Neural crest cell (in vitro differentiated cells): Measurements from ENCODE around the gene ARHGAP4. TPM values are rescaled to one million over a fixed set of nuclear protein-coding genes. Genes with fewer than 3 reads are reported as not detected.

Experiments
- DNase-seq: peaks from one replicate; pipeline ENCODE4 v3.0.0; 2021; ENCODE audit warnings: low read depth, mixed read lengths, low spot score
- H3K27ac Mint-ChIP-seq: one replicate; pipeline ENCODE4 v1.8.0; 2021; ENCODE audit warnings: mild to moderate bottlenecking, mixed read lengths; ENCODE audit not compliant: unreplicated experiment
- H3K27me3 Mint-ChIP-seq: 2 replicates; pipeline ENCODE4 v1.8.0; 2021; ENCODE audit warnings: low read depth, mild to moderate bottlenecking, mixed read lengths
- H3K36me3 Mint-ChIP-seq: 2 replicates; pipeline ENCODE4 v1.8.0; 2021; ENCODE audit warnings: low read depth, mild to moderate bottlenecking, mixed read lengths
- H3K4me1 Mint-ChIP-seq: 2 replicates; pipeline ENCODE4 v1.8.0; 2021; ENCODE audit warnings: mixed read lengths
- H3K4me3 Mint-ChIP-seq: one replicate; pipeline ENCODE4 v1.8.0; 2021; ENCODE audit warnings: mild to moderate bottlenecking, mixed read lengths
- H3K9me3 Mint-ChIP-seq: 2 replicates; pipeline ENCODE4 v1.8.0; 2021; ENCODE audit warnings: mixed read lengths
- CTCF ChIP-seq: fragments of 200-600 bp; sonication (generic); conservative IDR thresholded peaks from 2 replicates; pipeline ENCODE4 v1.5.0; 2021; ENCODE audit warnings: antibody characterized with exemption, mild to moderate bottlenecking
- total RNA-seq: library from RNA; stranded (reverse); gene quantifications from 2 replicates; pipeline ENCODE4 v1.2.1, GENCODE V29; 2021

Gene ARHGAP4
- total RNA-seq, 1 donor from 2014 or later: 10.7 TPM

DNA sequence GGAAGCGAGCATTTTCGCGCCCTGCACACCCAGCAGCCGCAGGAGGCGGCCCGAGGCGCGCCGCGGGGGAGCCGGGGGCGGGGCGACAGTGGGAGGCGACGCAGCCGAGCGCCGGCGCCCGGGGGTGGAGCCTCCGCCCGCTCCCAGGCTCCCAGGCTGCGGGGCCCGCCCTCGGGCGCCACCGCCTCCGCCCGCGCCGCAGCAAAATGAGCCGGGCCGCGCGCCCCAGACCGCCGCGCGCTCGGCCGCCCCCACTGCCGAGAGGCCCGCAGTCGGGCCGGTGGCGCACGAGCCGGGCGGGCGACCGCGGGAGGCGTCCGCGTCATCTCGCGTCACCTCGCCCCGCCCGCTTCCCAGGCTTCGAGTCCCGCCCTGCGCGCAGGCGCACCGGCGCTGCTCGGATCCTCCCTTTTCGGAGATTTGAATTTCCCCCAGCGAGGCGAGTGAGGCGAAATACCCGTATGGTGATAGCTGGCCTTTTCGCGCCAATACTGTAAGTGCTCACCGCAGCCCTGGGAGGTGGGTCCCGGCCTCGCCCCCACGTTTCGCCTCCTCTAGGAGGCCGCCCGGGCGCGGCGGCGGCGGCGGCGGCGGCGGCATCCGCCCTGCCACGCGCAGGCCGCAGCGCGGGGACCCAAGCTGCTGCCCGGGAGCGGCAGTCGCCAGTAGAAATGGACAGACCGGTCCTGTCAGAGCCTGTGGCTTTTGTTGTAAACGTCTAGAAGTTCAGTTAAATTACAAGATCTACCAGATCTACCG, 46.5 kb upstream of the ARHGAP4 start, which contains the start of gene TMEM187:
TSS of gene TMEM187 (plus strand) at position 387 of the 759 bp plus-strand sequence. CDS start 9,309 bp downstream, outside the sequence.
- peak within 1 kb of the TSS; percentile 100 for H3K27ac Mint-ChIP-seq
- no peaks in the 10 kb centered on the region for H3K27me3 Mint-ChIP-seq
- peaks cover 6% of the 10 kb centered on the region for H3K36me3 Mint-ChIP-seq
- H3K4me3 Mint-ChIP-seq: peak within 1 kb of the TSS; percentile 98
- H3K4me1 Mint-ChIP-seq: peaks cover 41% of the 10 kb centered on the region
- H3K9me3 Mint-ChIP-seq: no peaks in the 10 kb centered on the region
- no peak for TF ChIP-seq CTCF
- DNase-seq: peak; percentile 88

- no peaks in the 10 kb centered on the region for H3K9me3 Mint-ChIP-seq
- peaks cover 6% of the 10 kb centered on the region for H3K36me3 Mint-ChIP-seq
- H3K4me3 Mint-ChIP-seq: peak within 1 kb of the TSS; percentile 98
- DNase-seq: peak; percentile 93
- H3K27ac Mint-ChIP-seq: peak within 1 kb of the TSS; percentile 100
- H3K27me3 Mint-ChIP-seq: no peaks in the 10 kb centered on the region
- TF ChIP-seq CTCF: no peak
- peaks cover 47% of the 10 kb centered on the region for H3K4me1 Mint-ChIP-seq
Observed at GRCh38 chrX:153971450-153972367, 45.6 kb upstream of the ARHGAP4 start, which contains the start of gene HCFC1. HCFC1 (minus strand) TSS chrX:153971818; CDS start chrX:153970840, 978 bp downstream.

GRCh38 chrX:153971124-153971449, 45.0 kb upstream of the ARHGAP4 start:
- no peaks in the 10 kb centered on the region for H3K9me3 Mint-ChIP-seq
- H3K4me3 Mint-ChIP-seq: peak overlapping the region; percentile 98
- DNase-seq: peak; percentile 78
- H3K27me3 Mint-ChIP-seq: peaks cover 5% of the 10 kb centered on the region
- H3K27ac Mint-ChIP-seq: peak overlapping the region; percentile 100
- H3K36me3 Mint-ChIP-seq: peaks cover 6% of the 10 kb centered on the region
- no peak for TF ChIP-seq CTCF
- H3K4me1 Mint-ChIP-seq: peaks cover 53% of the 10 kb centered on the region

DNA sequence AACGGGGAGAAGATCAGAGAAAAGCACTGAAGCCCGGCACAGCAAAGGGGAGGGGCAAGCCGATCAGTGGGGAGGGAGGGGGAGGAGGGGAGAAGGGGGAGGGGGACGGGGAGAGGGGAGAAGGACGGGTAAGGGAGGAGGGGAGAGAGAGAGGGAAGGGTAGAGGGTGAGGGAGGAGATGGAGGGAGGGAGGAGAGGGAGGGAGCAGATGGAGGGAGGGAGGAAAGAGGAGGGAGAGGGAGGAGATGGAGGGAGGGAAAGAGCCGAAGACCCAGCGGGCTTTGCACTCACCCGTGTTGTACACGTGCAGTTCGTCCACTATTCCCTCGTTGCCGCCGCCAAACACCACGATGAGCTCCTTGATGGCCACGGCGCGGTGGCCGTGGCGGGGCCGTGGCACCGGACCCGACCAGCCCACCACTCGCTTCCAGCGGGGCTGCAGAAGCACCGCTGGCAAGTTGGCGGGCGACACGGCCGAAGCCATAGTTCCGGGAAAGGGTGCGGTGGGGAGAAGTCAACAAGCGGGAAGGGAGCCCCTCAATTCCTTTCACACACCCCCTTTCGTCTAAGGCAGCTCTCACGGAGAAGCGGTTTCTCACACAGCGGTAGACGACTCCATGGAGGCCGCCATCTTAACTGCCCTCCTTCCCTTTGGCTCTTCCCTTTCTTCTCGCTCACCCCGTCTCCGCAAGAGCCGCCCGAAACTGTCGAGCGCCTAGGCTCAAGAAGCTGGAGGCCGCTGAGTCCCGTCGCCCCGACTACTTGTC, 44.5 kb upstream of the ARHGAP4 start:
- H3K36me3 Mint-ChIP-seq: peaks cover 6% of the 10 kb centered on the region
- H3K4me3 Mint-ChIP-seq: peak overlapping the region; percentile 98
- peaks cover 56% of the 10 kb centered on the region for H3K4me1 Mint-ChIP-seq
- no peak for TF ChIP-seq CTCF
- H3K27me3 Mint-ChIP-seq: peaks cover 7% of the 10 kb centered on the region
- peak overlapping the region; percentile 100 for H3K27ac Mint-ChIP-seq
- no peaks in the 10 kb centered on the region for H3K9me3 Mint-ChIP-seq
- DNase-seq: peak; percentile 45

DNA sequence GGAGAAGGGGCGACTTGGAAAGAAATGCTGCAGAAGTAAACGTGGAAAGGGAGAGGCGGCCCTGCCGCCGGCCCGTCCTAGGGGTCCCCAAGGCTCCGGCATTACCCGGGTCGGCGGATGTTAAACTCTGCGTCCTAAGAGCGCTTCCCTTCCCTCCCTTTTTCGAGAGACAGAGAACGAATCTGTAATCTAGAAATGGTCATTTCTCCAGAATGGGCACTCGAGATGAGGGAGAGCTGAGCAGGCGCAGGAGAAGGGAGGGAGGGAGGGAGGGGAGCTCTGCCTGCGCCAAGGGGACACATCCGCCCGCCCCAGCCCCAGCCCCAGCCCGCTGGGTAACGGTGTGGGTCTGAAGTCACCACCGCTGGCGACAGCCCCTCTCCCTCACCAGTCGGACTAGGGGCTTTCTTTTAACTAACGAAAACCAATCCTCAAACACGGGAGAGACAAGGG, 43.9 kb upstream of the ARHGAP4 start:
- H3K4me3 Mint-ChIP-seq: peak overlapping the region; percentile 98
- H3K9me3 Mint-ChIP-seq: no peaks in the 10 kb centered on the region
- H3K4me1 Mint-ChIP-seq: peaks cover 53% of the 10 kb centered on the region
- DNase-seq: no peak
- TF ChIP-seq CTCF: no peak
- H3K27me3 Mint-ChIP-seq: peaks cover 7% of the 10 kb centered on the region
- peak overlapping the region; percentile 89 for H3K27ac Mint-ChIP-seq
- peaks cover 6% of the 10 kb centered on the region for H3K36me3 Mint-ChIP-seq
